ENCODE results near the gene NAA80.

DNA sequence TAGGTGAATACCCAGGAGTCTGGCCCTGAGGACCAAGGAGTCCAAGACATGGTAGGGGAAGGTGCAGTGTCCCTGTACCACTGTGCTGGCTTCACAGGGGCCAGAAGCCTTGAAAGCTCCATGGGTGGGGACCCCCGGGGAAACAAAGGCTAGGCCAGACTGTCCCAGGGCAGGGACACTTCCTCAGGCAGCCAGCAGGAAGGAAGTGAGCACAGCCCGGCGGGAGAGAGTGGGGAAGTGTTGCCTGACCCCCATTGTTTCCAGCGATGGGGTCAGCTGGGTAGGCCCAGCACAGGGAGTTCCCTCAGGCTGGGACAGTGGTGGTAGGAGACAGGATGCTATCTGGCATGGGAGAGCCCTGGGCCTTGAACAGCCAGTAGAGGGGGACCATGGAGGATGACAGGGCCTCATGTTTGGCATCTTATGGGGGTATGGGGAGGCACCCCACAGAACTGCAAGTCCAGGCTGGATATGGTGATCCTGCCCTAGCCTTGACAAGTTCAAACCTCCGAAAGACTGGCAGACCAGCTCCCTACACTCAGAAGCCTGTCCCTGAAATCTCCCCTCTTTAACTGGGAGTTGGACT is 24.5 kb upstream of the NAA80 start:
- TF ChIP-seq, protein P1, sequence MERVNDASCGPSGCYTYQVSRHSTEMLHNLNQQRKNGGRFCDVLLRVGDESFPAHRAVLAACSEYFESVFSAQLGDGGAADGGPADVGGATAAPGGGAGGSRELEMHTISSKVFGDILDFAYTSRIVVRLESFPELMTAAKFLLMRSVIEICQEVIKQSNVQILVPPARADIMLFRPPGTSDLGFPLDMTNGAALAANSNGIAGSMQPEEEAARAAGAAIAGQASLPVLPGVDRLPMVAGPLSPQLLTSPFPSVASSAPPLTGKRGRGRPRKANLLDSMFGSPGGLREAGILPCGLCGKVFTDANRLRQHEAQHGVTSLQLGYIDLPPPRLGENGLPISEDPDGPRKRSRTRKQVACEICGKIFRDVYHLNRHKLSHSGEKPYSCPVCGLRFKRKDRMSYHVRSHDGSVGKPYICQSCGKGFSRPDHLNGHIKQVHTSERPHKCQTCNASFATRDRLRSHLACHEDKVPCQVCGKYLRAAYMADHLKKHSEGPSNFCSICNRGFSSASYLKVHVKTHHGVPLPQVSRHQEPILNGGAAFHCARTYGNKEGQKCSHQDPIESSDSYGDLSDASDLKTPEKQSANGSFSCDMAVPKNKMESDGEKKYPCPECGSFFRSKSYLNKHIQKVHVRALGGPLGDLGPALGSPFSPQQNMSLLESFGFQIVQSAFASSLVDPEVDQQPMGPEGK (CRISPR knock-in tag; IDR thresholded peaks at IDR 0.05; ENCODE audit: borderline replicate concordance), result no peak
- TF ChIP-seq ZFP3 (CRISPR knock-in tag; IDR thresholded peaks at IDR 0.05) (no peak), ZNF70 (CRISPR knock-in tag; IDR thresholded peaks at IDR 0.05) (no peak)

Data from SK-N-SH treated with all-trans-retinoic acid at 6 μM for 48 hours (cell line).